K562 (cell line): Measurements from ENCODE around the gene YIPF4. TPM values are rescaled to one million over a fixed set of nuclear protein-coding genes. Genes with fewer than 3 reads are reported as not detected.
A peak's percentile ranks its signal among the peaks of the same experiment; 100 is the strongest.

ENCODE experiments used
- ARID4B ChIP-seq: sonication (generic); formaldehyde crosslinking; IDR thresholded peaks from 2 replicates; pipeline ENCODE4 v1.8.0; 2022; ENCODE audit warnings: mild to moderate bottlenecking, missing genetic modification reagents
- EP300 ChIP-seq: IDR thresholded peaks from 2 replicates; pipeline ENCODE4 v1.6.1; 2012; ENCODE audit warnings: low read length, improper control_type of control experiment
- EWSR1 ChIP-seq: fragments of 450-650 bp; IDR thresholded peaks from 2 replicates; pipeline ENCODE4 v1.6.1; 2018; ENCODE audit warnings: borderline replicate concordance, mild to moderate bottlenecking, low read depth, moderate library complexity; ENCODE audit not compliant: partially characterized antibody
- FOXA3 ChIP-seq, 2 experiments: fragments of 450-650 bp in 1 of 2; sonication (generic) in 1 of 2; formaldehyde crosslinking; IDR thresholded peaks in 1 of 2; conservative IDR thresholded peaks in 1 of 2; 2 replicates each; pipeline versions ENCODE4 v1.4.0 to v1.8.0; 2020 to 2022; ENCODE audit warnings: mild to moderate bottlenecking in 2 of 2, missing genetic modification reagents in 1 of 2
- FOXP1 ChIP-seq: sonication (generic); formaldehyde crosslinking; IDR thresholded peaks from 2 replicates; pipeline ENCODE4 v1.8.0; 2022; ENCODE audit warnings: mild to moderate bottlenecking, missing genetic modification reagents
- MCM2 ChIP-seq: fragments of 450-650 bp; IDR thresholded peaks from 2 replicates; pipeline ENCODE4 v1.6.1; 2017; ENCODE audit warnings: low read depth, mild to moderate bottlenecking
- POLR2AphosphoS2 ChIP-seq: IDR thresholded peaks from 2 replicates; pipeline ENCODE4 v1.6.1; 2012; ENCODE audit warnings: low read length, improper control_type of control experiment
- TEAD2 ChIP-seq: fragments of 450-650 bp; IDR thresholded peaks from 2 replicates; pipeline ENCODE4 v1.6.1; 2016; ENCODE audit warnings: missing genetic modification characterization, control low read depth, missing compliant biosample characterization
- ZNF512 ChIP-seq: IDR thresholded peaks from 2 replicates; pipeline ENCODE4 v1.6.1; 2016; ENCODE audit warnings: missing genetic modification characterization, missing compliant biosample characterization
- polyA plus RNA-seq, 8 experiments: library from polyadenylated mRNA; depleted of rRNA in 4 of 8; stranded (reverse) in 5 of 8; unstranded in 3 of 8; fragments of >200 nt; fragmentation: Nextera tagmentation in 2 of 8; fragmentation: Illumina TruSeq in 1 of 8; extraction: Ambion mirVana in 2 of 8; extraction: Trizol in 1 of 8; gene quantifications; 2 replicates each; pipeline versions ENCODE4 v1.2.1 to v1.2.3, GENCODE V29; 2011 to 2014; ENCODE audit warnings: inconsistent platforms in 1 of 8, missing spikeins in 1 of 8
- total RNA-seq, 7 experiments: library from RNA; depleted of rRNA in 6 of 7; stranded (reverse); fragments of >200 nt in 6 of 7; fragmentation: Illumina TruSeq in 2 of 7; extraction: Trizol in 2 of 7; gene quantifications; 2 replicates each; pipeline versions ENCODE4 v1.2.1 to v1.2.3, GENCODE V29; 2011 to 2021; ENCODE audit warnings: low replicate concordance in 1 of 7
- TF ChIP-seq, protein P1 (sequence below), 2 experiments: fragments of 450-650 bp; IDR thresholded peaks; 2 replicates each; pipeline ENCODE4 v1.6.1; 2016; ENCODE audit warnings: mild to moderate bottlenecking in 2 of 2, borderline replicate concordance in 1 of 2, low read depth in 1 of 2, moderate library complexity in 1 of 2

The YIPF4 gene
- total and polyA plus RNA-seq, 9 of the 15 experiments (the other 6 are each of a cell fraction or from before 2014, with no cell fraction given): 4.9 to 46.9 (median 17.5) TPM

DNA sequence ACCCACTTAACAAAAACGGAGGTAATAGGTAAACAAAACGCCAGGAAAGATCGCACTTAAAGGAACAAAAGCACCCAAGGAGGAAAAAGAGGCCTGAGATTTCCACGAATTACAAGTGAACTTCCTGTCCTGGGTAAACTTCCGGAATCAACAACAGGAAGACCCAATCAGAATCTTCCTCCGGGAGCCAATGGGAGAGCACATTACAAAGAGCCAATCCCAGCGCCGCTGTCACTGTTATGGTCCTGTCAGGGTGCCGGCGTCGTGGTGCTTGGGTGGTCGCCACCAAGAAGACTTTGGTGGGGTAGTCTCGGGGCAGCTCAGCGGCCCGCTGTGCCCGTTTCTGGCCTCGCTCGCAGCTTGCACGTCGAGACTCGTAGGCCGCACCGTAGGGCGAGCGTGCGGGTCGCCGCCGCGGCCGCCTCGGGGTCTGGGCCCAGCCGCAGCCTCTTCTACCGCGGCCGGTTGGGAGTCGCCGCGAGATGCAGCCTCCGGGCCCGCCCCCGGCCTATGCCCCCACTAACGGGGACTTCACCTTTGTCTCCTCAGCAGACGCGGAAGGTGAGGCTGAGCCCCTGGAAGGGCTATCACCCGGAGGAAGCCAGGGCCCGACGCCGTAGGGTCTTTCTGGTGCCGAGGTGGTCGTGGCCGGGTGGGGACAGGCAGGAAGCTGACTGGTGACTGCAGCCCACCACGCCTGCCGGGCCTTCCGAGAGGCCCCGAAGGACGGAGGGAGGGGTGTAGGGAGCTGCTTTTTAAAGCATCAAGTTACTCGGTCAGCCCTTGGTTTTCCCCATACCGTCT is at the start of gene YIPF4 (continued):
- TF ChIP-seq ZNF512 (tag) (no peak), EWSR1 (no peak), FOXA3 (CRISPR knock-in tag; conservative IDR thresholded peaks at IDR 0.05 in 1 of 2, IDR thresholded peaks at IDR 0.05 in 1 of 2) (peak; percentile 84 to 92), EP300 (0 out of 2 replicates have a peak, but pooled peaks have one; percentile 4), TEAD2 (tag) (no peak), POLR2AphosphoS2 (no peak), ARID4B (CRISPR knock-in tag) (peak; percentile 84; the same call in 1 of the 2 replicates), FOXP1 (CRISPR knock-in tag) (peak; percentile 1; the same call in 1 of the 2 replicates), MCM2 (no peak)
- TF ChIP-seq, protein P1, sequence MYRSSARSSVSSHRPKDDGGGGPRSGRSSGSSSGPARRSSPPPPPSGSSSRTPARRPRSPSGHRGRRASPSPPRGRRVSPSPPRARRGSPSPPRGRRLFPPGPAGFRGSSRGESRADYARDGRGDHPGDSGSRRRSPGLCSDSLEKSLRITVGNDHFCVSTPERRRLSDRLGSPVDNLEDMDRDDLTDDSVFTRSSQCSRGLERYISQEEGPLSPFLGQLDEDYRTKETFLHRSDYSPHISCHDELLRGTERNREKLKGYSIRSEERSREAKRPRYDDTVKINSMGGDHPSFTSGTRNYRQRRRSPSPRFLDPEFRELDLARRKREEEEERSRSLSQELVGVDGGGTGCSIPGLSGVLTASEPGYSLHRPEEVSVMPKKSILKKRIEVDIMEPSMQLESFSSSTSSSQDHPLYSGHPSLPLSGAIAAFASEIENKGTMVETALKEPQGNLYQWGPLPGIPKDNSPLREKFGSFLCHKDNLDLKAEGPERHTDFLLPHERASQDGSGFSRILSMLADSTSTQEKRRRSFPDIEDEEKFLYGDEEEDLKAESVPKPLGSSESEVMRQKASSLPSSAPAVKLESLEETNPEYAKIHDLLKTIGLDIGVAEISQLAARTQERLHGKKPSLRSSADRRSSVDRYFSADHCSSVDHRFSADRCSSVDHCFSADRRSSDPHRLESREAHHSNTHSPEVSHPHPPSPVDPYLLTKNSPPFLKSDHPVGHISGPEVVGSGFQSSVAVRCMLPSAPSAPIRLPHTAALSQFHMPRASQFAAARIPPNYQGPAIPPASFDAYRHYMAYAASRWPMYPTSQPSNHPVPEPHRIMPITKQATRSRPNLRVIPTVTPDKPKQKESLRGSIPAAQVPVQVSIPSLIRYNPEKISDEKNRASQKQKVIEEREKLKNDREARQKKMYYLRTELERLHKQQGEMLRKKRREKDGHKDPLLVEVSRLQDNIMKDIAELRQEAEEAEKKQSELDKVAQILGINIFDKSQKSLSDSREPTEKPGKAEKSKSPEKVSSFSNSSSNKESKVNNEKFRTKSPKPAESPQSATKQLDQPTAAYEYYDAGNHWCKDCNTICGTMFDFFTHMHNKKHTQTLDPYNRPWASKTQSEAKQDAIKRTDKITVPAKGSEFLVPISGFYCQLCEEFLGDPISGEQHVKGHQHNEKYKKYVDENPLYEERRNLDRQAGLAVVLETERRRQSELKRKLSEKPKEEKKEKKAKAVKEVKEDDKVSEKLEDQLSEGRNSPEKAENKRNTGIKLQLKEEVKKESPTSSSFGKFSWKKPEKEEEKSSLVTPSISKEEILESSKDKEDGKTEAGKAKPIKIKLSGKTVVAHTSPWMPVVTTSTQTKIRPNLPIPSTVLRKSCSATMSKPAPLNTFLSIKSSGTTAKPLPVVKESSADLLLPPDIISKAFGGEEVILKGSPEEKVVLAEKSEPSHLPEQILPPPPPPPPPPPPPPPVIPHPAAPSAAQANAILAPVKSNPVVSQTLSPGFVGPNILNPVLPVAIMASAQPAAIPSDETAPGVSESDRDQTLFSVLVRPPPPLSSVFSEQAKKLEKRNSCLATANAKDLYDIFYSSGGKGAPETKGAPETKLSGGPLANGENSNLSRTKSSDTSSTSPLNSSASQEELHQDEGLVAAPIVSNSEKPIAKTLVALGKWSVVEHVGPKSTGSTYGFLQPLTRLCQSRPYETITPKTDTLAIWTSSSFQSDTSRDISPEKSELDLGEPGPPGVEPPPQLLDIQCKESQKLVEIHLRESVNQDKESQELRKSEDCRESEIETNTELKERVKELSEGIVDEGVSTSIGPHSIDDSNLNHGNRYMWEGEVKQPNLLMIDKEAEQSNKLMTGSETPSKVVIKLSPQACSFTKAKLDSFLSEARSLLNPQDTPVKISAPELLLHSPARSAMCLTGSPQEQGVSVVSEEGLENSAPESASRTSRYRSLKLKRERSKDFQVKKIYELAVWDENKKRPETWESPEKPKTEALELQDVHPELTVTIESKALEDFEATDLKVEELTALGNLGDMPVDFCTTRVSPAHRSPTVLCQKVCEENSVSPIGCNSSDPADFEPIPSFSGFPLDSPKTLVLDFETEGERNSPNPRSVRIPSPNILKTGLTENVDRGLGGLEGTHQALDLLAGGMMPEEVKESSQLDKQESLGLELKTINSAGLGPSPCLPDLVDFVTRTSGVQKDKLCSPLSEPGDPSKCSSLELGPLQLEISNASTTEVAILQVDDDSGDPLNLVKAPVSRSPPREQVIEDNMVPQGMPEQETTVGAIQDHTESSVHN (IDR thresholded peaks at IDR 0.05; ENCODE audit: borderline replicate concordance in 1 of 2, low read depth in 1 of 2): no peak
